ENCODE measurements around the gene NCOA4.
"Not testable (repeated sequence)": the region's sequence is repeated elsewhere in the genome, so short reads cannot be mapped to it uniquely, and the experiment has no call there.

DNA sequence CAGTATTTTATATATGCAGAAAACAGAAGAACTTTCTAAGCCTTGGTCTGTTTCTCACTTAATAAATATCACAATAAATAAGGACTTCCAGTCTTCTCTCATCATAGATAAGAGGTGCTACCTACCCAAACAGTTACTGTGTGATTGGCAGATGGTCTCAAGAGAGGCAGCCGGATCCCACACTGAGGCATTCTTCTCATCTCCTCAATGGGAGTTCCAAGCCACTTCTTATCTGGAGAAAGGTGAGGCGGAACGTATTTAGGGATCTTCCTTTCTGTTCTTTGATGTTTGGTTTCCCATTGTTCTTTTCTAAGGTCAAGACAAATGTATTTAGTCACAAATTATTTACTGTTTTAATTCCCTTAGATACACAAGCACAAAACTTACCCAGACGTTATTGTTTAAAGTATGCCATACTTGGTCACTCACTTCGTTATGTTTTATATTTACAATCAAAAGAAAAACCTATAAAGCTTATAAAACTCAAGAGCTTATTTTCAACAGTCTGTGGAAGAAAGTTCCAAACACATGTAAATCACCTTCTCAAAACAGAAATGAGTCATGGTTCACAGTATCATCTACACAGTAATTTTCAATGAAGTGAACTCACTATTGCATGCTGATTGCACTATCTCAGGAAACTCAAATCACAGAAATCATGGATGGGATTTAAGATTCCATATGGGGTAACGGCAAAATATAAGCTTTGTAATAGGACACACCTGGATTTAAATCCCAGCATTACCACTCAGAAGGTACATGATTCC, 67.6 kb downstream of the NCOA4 start:
- TF ChIP-seq CTCF, POLR2A (IDR thresholded peaks at IDR 0.05): not testable (repeated sequence)
